Ascending aorta (tissue), 2 donors: ENCODE data around the gene TRIL. TPM values are rescaled to one million over a fixed set of nuclear protein-coding genes. Genes with fewer than 3 reads are reported as not detected.
A peak's percentile ranks its signal among the peaks of the same experiment; 100 is the strongest.

Experiments used
- DNase-seq, 2 donors: peaks; one replicate each; pipeline ENCODE4 v3.0.0-alpha.2; 2019; ENCODE audit warnings: low spot score in 2 of 2
- H3K27ac ChIP-seq, 2 donors: fragments of 200-600 bp; sonication (generic); one replicate each; pipeline ENCODE4 v1.5.1; 2016 to 2017; ENCODE audit warnings: mild to moderate bottlenecking in 1 of 2
- H3K27me3 ChIP-seq: fragments of 200-600 bp; sonication (generic); one replicate; pipeline ENCODE4 v1.5.1; 2017
- H3K36me3 ChIP-seq, 2 donors: fragments of 200-600 bp; sonication (generic); one replicate each; pipeline ENCODE4 v1.5.1; 2016
- H3K4me1 ChIP-seq, 2 donors: fragments of 200-600 bp; sonication (generic); one replicate each; pipeline ENCODE4 v1.5.1; 2016 to 2017; ENCODE audit warnings: mild to moderate bottlenecking in 1 of 2
- H3K4me3 ChIP-seq, 2 donors: fragments of 200-600 bp; sonication (generic); one replicate each; pipeline ENCODE4 v1.5.1; 2016 to 2017; ENCODE audit warnings: mild to moderate bottlenecking in 1 of 2
- H3K9me3 ChIP-seq, 2 donors: fragments of 200-600 bp; sonication (generic); one replicate each; pipeline ENCODE4 v1.5.1; 2016
- CTCF ChIP-seq, 3 experiments: fragments of 200-600 bp in 2 of 3; fragments of 450-650 bp in 1 of 3; sonication (generic) in 2 of 3; IDR thresholded peaks; one replicate each; pipeline ENCODE4 v1.5.1; 2016 to 2019; ENCODE audit warnings: antibody characterized with exemption in 3 of 3, mild to moderate bottlenecking in 1 of 3, moderate library complexity in 1 of 3
- intact Hi-C: fragments of 100-400 bp; cut with DNase I; formaldehyde crosslinking; loops from one replicate; pipeline ENCODE4 v1.15.1; 2023
- total RNA-seq: library from RNA; depleted of rRNA; stranded (reverse); fragments of >200 nt; gene quantifications from one replicate; pipeline ENCODE4 v1.1.0, GENCODE V29; 2016

TRIL gene
- total RNA-seq, 1 donor from 2014 or later: 13.5 TPM

GRCh38 chr7:28958980-28959347 lies 834 bp upstream of the TRIL start:
- intact Hi-C loops: no loop called here
- Histone ChIP-seq H3K27ac (no peak overlapping the region), H3K4me1 (peaks cover 6 to 21% of the 10 kb centered on the region in 2 donors), H3K27me3 (peaks cover 27% of the 10 kb centered on the region), H3K4me3 (peak overlapping the region in 1 of 2 donors; percentile 48), H3K9me3 (no peaks in the 10 kb centered on the region), H3K36me3 (no peaks in the 10 kb centered on the region)
- no peak for TF ChIP-seq CTCF (IDR thresholded peaks at IDR 0.05)
- no peak for DNase-seq

GRCh38 chr7:28957751-28958234 lies 337 bp downstream of the TRIL start:
- no peaks in the 10 kb centered on the region for H3K36me3 ChIP-seq
- peak overlapping the region; percentile 48 to 58 for H3K4me3 ChIP-seq
- no peak for DNase-seq
- peaks cover 27% of the 10 kb centered on the region for H3K27me3 ChIP-seq
- no peaks in the 10 kb centered on the region for H3K9me3 ChIP-seq
- peaks cover 6 to 21% of the 10 kb centered on the region in 2 donors for H3K4me1 ChIP-seq
- H3K27ac ChIP-seq: no peak overlapping the region
- no peak for TF ChIP-seq CTCF (IDR thresholded peaks at IDR 0.05)
- intact Hi-C loops: loop anchor here (2.0 kb wide), 1 partner anchor 31 kb away; no protein-coding TSS in a partner anchor

- DNase-seq: peak in 1 of 2 donors; percentile 65
- no peak overlapping the region for H3K27ac ChIP-seq
These were observed 923 bp downstream of the TRIL start for GRCh38 chr7:28957064-28957750.

GRCh38 chr7:28956608-28957063 lies 1.5 kb downstream of the TRIL start:
- H3K4me1 ChIP-seq: peaks cover 6 to 21% of the 10 kb centered on the region in 2 donors
- H3K27ac ChIP-seq: no peak overlapping the region
- H3K9me3 ChIP-seq: no peaks in the 10 kb centered on the region
- peak; percentile 11 to 47 (median 36) for TF ChIP-seq CTCF (IDR thresholded peaks at IDR 0.05)
- intact Hi-C loops: loop anchor here (2.0 kb wide), 1 partner anchor 30 kb away; no protein-coding TSS in a partner anchor
- H3K27me3 ChIP-seq: peaks cover 27% of the 10 kb centered on the region
- peak in 1 of 2 donors; percentile 66 for DNase-seq
- no peaks in the 10 kb centered on the region for H3K36me3 ChIP-seq
- peak overlapping the region; percentile 48 to 58 for H3K4me3 ChIP-seq

More at GRCh38 chr7:28957064-28957750, 923 bp downstream of the TRIL start:
- intact Hi-C loops: loop anchor here (2.0 kb wide), 1 partner anchor 30 kb away; no protein-coding TSS in a partner anchor
- no peaks in the 10 kb centered on the region for H3K9me3 ChIP-seq
- peaks cover 6 to 21% of the 10 kb centered on the region in 2 donors for H3K4me1 ChIP-seq
- peaks cover 27% of the 10 kb centered on the region for H3K27me3 ChIP-seq
- TF ChIP-seq CTCF (IDR thresholded peaks at IDR 0.05): no peak
- peak overlapping the region; percentile 48 to 58 for H3K4me3 ChIP-seq
- no peaks in the 10 kb centered on the region for H3K36me3 ChIP-seq

GRCh38 chr7:28955718-28956607 lies 2.2 kb downstream of the TRIL start:
- peak overlapping the region; percentile 48 to 58 for H3K4me3 ChIP-seq
- peaks cover 27% of the 10 kb centered on the region for H3K27me3 ChIP-seq
- intact Hi-C loops: loop anchor here (2.0 kb wide), 1 partner anchor 29 kb away; no protein-coding TSS in a partner anchor
- H3K4me1 ChIP-seq: peaks cover 6 to 21% of the 10 kb centered on the region in 2 donors
- DNase-seq: peak in 1 of 2 donors; percentile 76
- no peak overlapping the region for H3K27ac ChIP-seq
- peak; percentile 38 to 65 (median 42) for TF ChIP-seq CTCF (IDR thresholded peaks at IDR 0.05)
- no peaks in the 10 kb centered on the region for H3K9me3 ChIP-seq
- H3K36me3 ChIP-seq: no peaks in the 10 kb centered on the region
